A673 (cell line): Measurements from ENCODE around the gene REN. TPM values are rescaled to one million over a fixed set of nuclear protein-coding genes. Genes with fewer than 3 reads are reported as not detected.
A peak's percentile ranks its signal among the peaks of the same experiment; 100 is the strongest.

Experiments used
- BruUV-seq: library from RNA; stranded (reverse); fragments of 400-500 nt; replicated peaks from 2 replicates; lab custom pipeline; 2021; lab: Mats Ljungman, UMichigan
- CTCF ChIA-PET: fragments of 300-600 bp; sonication (Branson Sonifier 250); formaldehyde crosslinking; loops from one replicate; lab custom pipeline; 2022; ENCODE audit warnings: antibody characterized with exemption; lab: Charles Lee
- POLR2A ChIA-PET: fragments of 300-600 bp; sonication (Branson Sonifier 250); formaldehyde crosslinking; loops from one replicate; lab custom pipeline; 2022; ENCODE audit warnings: antibody characterized with exemption; ENCODE audit not compliant: low non-redundant PET; lab: Charles Lee
- DNase-seq: peaks from one replicate; pipeline ENCODE4 v3.0.0-alpha.2; 2015; ENCODE audit warnings: low spot score
- H3K27ac ChIP-seq: fragments of 200-600 bp; sonication (generic); 2 replicates; pipeline ENCODE4 v1.5.1; 2016; ENCODE audit warnings: mixed run types, low read depth, mild to moderate bottlenecking, mixed read lengths, antibody characterized with exemption, low read length; ENCODE audit not compliant: poor library complexity, severe bottlenecking
- H3K27me3 ChIP-seq: fragments of 200-600 bp; sonication (generic); replicated peaks from 2 replicates; pipeline ENCODE4 v1.6.1; 2017; ENCODE audit warnings: mixed run types, low read depth, mild to moderate bottlenecking, mixed read lengths, antibody characterized with exemption, low read length; ENCODE audit not compliant: insufficient read depth, poor library complexity
- H3K36me3 ChIP-seq: fragments of 200-600 bp; sonication (generic); 2 replicates; pipeline ENCODE4 v1.6.1; 2016; ENCODE audit warnings: mixed run types, mild to moderate bottlenecking, mixed read lengths, antibody characterized with exemption, low read length; ENCODE audit not compliant: insufficient read depth, poor library complexity, severe bottlenecking
- H3K4me1 ChIP-seq: fragments of 200-600 bp; sonication (generic); 2 replicates; pipeline ENCODE4 v1.6.1; 2017; ENCODE audit warnings: mixed run types, mild to moderate bottlenecking, mixed read lengths, antibody characterized with exemption, low read length; ENCODE audit not compliant: insufficient read depth, poor library complexity, severe bottlenecking
- H3K4me3 ChIP-seq: fragments of 200-600 bp; sonication (generic); 2 replicates; pipeline ENCODE4 v1.5.1; 2016; ENCODE audit warnings: low read depth, mixed run types, mild to moderate bottlenecking, mixed read lengths, low read length; ENCODE audit not compliant: poor library complexity, severe bottlenecking
- H3K9me3 ChIP-seq: fragments of 200-600 bp; sonication (generic); 2 replicates; pipeline ENCODE4 v1.6.1; 2016; ENCODE audit warnings: mixed run types, low read depth, mild to moderate bottlenecking, mixed read lengths, antibody characterized with exemption, low read length; ENCODE audit not compliant: poor library complexity, severe bottlenecking
- EZH2 ChIP-seq: fragments of 200-600 bp; sonication (generic); IDR thresholded peaks from 2 replicates; pipeline ENCODE4 v1.6.1; 2017; ENCODE audit warnings: borderline replicate concordance, low read depth, mild to moderate bottlenecking, mixed read lengths, antibody characterized with exemption, low read length; ENCODE audit not compliant: poor library complexity, severe bottlenecking
- intact Hi-C: fragments of 100-400 bp; cut with micrococcal nuclease; formaldehyde crosslinking; loops from one replicate; pipeline ENCODE4 v1.10.0; 2022; ENCODE audit not compliant: unreplicated experiment
- total RNA-seq: library from RNA; stranded (reverse); gene quantifications from 2 replicates; pipeline ENCODE4 v1.2.3, GENCODE V29; 2021
- TF ChIP-seq, protein P1 (sequence below): fragments of 300-800, 200-600 bp; sonication (generic); conservative IDR thresholded peaks from 2 replicates; pipeline ENCODE4 v1.5.1; 2017; ENCODE audit warnings: low read depth, mild to moderate bottlenecking, antibody characterized with exemption, low read length, moderate library complexity, mixed read lengths

Gene REN
- total RNA-seq, 1 experiment from 2014 or later = not detected

- TF ChIP-seq, protein P1, sequence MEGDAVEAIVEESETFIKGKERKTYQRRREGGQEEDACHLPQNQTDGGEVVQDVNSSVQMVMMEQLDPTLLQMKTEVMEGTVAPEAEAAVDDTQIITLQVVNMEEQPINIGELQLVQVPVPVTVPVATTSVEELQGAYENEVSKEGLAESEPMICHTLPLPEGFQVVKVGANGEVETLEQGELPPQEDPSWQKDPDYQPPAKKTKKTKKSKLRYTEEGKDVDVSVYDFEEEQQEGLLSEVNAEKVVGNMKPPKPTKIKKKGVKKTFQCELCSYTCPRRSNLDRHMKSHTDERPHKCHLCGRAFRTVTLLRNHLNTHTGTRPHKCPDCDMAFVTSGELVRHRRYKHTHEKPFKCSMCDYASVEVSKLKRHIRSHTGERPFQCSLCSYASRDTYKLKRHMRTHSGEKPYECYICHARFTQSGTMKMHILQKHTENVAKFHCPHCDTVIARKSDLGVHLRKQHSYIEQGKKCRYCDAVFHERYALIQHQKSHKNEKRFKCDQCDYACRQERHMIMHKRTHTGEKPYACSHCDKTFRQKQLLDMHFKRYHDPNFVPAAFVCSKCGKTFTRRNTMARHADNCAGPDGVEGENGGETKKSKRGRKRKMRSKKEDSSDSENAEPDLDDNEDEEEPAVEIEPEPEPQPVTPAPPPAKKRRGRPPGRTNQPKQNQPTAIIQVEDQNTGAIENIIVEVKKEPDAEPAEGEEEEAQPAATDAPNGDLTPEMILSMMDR = 0 out of 2 replicates have a peak, but pooled peaks have one; percentile 17
- TF ChIP-seq EZH2 = no peak
- no TSS peak for BruUV-seq
- Histone ChIP-seq H3K4me1 (no peaks in the 10 kb centered on the region), H3K27me3 (no peaks in the 10 kb centered on the region), H3K9me3 (no peaks in the 10 kb centered on the region), H3K4me3 (no peak overlapping the region), H3K36me3 (no peaks in the 10 kb centered on the region), H3K27ac (no peak overlapping the region)
- ChIA-PET POLR2A (no interaction called here), CTCF (interaction anchor here (0.7 kb wide), 1 partner anchor 158 kb away, joined by 5 read pairs; no protein-coding TSS in a partner anchor)
- intact Hi-C loops = no loop called here
- no peak for DNase-seq
Measured at GRCh38 chr1:204198348-204199340, 32.5 kb upstream of the REN start.

GRCh38 chr1:204197068-204197467 lies 30.9 kb upstream of the REN start:
- Histone ChIP-seq H3K27me3 (no peaks in the 10 kb centered on the region), H3K4me3 (no peak overlapping the region), H3K27ac (no peak overlapping the region), H3K36me3 (no peaks in the 10 kb centered on the region), H3K4me1 (no peaks in the 10 kb centered on the region), H3K9me3 (no peaks in the 10 kb centered on the region)
- no TSS peak for BruUV-seq
- no peak for DNase-seq
- POLR2A ChIA-PET = no interaction called here
- CTCF ChIA-PET = no interaction called here
- intact Hi-C loops = no loop called here
- TF ChIP-seq, protein P1 = no peak
- no peak for TF ChIP-seq EZH2

GRCh38 chr1:204196068-204196795 lies 30.1 kb upstream of the REN start, which contains the start of gene KISS1:
KISS1 (minus strand) TSS chr1:204196491; CDS start chr1:204192876, 3,615 bp downstream.
- no peak within 1 kb of the TSS for H3K27ac ChIP-seq
- intact Hi-C loops = no loop called here
- no TSS peak for BruUV-seq
- POLR2A ChIA-PET = no interaction called here
- no peaks in the 10 kb centered on the region for H3K27me3 ChIP-seq
- H3K9me3 ChIP-seq = no peaks in the 10 kb centered on the region
- TF ChIP-seq, protein P1 = no peak
- TF ChIP-seq EZH2 = no peak
- H3K4me3 ChIP-seq = no peak within 1 kb of the TSS
- peaks cover under 1% of the 10 kb centered on the region for H3K4me1 ChIP-seq
- CTCF ChIA-PET = no interaction called here
- no peak for DNase-seq
- H3K36me3 ChIP-seq = no peaks in the 10 kb centered on the region
